Suprapubic skin (tissue), 3 donors: Measurements from ENCODE around the gene FRAS1.

Source experiments
- POLR2A ChIP-seq, 2 donors: fragments of 450-650 bp; IDR thresholded peaks; one replicate each; pipeline ENCODE4 v1.6.1; 2017; ENCODE audit warnings: antibody characterized with exemption in 2 of 2, mild to moderate bottlenecking in 2 of 2, moderate library complexity in 2 of 2
- TF ChIP-seq, protein P1 (sequence below), 2 donors: fragments of 200-600 bp in 1 of 2; fragments of 450-650 bp in 1 of 2; sonication (generic) in 1 of 2; IDR thresholded peaks; one replicate each; pipeline ENCODE4 v1.5.1; 2016 to 2019; ENCODE audit warnings: antibody characterized with exemption in 2 of 2, mild to moderate bottlenecking in 1 of 2, moderate library complexity in 1 of 2

GRCh38 chr4:78039678-78040077 is 17.4 kb upstream of the FRAS1 start:
- TF ChIP-seq, protein P1, sequence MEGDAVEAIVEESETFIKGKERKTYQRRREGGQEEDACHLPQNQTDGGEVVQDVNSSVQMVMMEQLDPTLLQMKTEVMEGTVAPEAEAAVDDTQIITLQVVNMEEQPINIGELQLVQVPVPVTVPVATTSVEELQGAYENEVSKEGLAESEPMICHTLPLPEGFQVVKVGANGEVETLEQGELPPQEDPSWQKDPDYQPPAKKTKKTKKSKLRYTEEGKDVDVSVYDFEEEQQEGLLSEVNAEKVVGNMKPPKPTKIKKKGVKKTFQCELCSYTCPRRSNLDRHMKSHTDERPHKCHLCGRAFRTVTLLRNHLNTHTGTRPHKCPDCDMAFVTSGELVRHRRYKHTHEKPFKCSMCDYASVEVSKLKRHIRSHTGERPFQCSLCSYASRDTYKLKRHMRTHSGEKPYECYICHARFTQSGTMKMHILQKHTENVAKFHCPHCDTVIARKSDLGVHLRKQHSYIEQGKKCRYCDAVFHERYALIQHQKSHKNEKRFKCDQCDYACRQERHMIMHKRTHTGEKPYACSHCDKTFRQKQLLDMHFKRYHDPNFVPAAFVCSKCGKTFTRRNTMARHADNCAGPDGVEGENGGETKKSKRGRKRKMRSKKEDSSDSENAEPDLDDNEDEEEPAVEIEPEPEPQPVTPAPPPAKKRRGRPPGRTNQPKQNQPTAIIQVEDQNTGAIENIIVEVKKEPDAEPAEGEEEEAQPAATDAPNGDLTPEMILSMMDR (IDR thresholded peaks at IDR 0.05): no peak
- no peak for TF ChIP-seq POLR2A (IDR thresholded peaks at IDR 0.05)
